Kidney epithelial cell (primary cell): ENCODE results near the gene KCNE3. TPM values are rescaled to one million over a fixed set of nuclear protein-coding genes. Genes with fewer than 3 reads are reported as not detected.
A peak's percentile ranks its signal among the peaks of the same experiment; 100 is the strongest.

Experiments
- DNase-seq: peaks from one replicate; pipeline ENCODE4 v3.0.0-alpha.2; 2010; ENCODE audit warnings: low read depth
- H3K27me3 ChIP-seq: 2 replicates; pipeline ENCODE4 v1.6.0; 2011; ENCODE audit warnings: low read length; ENCODE audit not compliant: control insufficient read depth, insufficient read depth
- H3K36me3 ChIP-seq: 2 replicates; pipeline ENCODE4 v1.5.1; 2011; ENCODE audit warnings: low read length; ENCODE audit not compliant: control insufficient read depth, insufficient read depth
- H3K4me3 ChIP-seq: 2 replicates; pipeline ENCODE4 v1.5.1; 2011; ENCODE audit warnings: low read depth, mild to moderate bottlenecking, control low read depth, low read length
- total RNA-seq: library from RNA; depleted of rRNA; stranded (reverse); fragments of >200 nt; gene quantifications from 2 replicates; pipeline ENCODE4 v1.2.3, GENCODE V29; 2015
- TF ChIP-seq, protein P1 (sequence below): IDR thresholded peaks from 2 replicates; pipeline ENCODE4 v1.5.1; 2011; ENCODE audit warnings: mild to moderate bottlenecking, moderate library complexity, low read length, control low read depth, inconsistent platforms; ENCODE audit not compliant: insufficient read depth, poor library complexity, severe bottlenecking

Gene KCNE3
- total RNA-seq, 1 donor from 2014 or later, result 0.42 TPM

DNA sequence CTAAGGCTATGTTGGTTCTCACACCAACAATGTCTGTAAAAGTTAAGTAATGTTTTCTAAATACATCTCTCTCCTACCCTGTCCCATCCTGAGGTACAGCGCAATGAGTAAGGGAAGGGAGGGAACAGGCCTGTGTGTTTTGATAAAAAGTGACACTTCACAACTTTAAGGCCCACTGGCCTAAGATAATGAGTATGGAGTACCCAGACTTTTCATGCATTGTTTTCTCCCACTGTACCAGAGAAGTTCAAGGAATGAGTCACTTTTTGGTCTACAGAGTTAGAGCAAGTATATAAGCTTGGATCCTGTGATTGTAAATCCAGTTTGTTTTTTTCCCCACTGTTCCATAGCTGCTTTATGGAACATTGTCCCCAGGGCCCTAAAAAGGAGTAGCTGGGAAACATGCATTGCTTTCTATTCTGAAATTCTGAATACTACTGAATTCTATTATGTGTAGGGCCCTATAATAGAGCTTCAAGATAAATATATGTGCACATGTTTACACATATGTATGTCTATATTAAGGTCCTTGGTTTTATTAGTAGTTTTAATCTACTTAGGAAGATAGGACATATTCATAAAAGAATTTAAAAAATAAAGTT lies 29.8 kb downstream of the KCNE3 start:
- H3K27me3 ChIP-seq, result no peaks in the 10 kb centered on the region
- TF ChIP-seq, protein P1, sequence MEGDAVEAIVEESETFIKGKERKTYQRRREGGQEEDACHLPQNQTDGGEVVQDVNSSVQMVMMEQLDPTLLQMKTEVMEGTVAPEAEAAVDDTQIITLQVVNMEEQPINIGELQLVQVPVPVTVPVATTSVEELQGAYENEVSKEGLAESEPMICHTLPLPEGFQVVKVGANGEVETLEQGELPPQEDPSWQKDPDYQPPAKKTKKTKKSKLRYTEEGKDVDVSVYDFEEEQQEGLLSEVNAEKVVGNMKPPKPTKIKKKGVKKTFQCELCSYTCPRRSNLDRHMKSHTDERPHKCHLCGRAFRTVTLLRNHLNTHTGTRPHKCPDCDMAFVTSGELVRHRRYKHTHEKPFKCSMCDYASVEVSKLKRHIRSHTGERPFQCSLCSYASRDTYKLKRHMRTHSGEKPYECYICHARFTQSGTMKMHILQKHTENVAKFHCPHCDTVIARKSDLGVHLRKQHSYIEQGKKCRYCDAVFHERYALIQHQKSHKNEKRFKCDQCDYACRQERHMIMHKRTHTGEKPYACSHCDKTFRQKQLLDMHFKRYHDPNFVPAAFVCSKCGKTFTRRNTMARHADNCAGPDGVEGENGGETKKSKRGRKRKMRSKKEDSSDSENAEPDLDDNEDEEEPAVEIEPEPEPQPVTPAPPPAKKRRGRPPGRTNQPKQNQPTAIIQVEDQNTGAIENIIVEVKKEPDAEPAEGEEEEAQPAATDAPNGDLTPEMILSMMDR, result no peak
- no peaks in the 10 kb centered on the region for H3K36me3 ChIP-seq
- DNase-seq, result no peak
- no peak overlapping the region for H3K4me3 ChIP-seq

DNA sequence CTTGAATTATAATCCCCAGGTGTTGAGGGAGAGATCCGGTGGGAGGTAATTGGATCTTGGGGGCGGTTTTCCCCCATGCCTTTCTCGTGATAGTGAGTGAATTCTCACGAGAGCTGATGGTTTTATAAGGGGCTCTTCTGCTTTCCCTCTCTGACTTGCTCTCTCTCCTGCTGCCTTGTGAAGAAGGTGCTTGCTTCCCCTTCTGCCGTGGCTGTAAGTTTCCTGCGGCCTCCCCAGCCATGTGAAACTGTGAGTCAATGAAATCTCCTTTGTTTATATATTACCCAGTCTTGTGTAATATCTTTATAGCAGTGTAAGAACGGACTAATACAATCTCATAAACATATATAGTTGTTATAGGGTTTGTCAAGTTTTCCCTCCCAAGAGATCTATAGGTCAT lies 32.8 kb downstream of the KCNE3 start:
- no peak overlapping the region for H3K4me3 ChIP-seq
- TF ChIP-seq, protein P1, result no peak
- DNase-seq, result no peak
- H3K27me3 ChIP-seq, result no peaks in the 10 kb centered on the region
- H3K36me3 ChIP-seq, result no peaks in the 10 kb centered on the region

DNA sequence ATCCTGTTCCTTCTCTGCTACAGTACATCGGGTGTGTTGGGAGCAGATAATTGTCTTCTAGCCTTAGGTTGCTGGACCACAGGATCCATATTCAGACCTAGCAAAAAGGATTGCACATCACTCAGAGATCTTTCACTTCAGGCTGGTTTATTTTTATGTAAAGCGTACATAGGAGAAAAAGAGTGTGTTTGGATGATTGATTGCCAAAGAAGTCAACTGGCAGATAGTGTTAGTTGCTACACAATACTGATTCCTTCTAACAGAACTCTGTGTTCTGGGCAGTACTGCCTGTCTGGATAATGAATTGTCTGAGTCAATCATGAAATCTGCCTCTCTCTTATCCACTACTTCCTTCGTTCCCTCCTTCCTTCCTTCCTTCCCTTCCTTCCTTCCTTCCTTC lies 38.1 kb downstream of the KCNE3 start:
- no peaks in the 10 kb centered on the region for H3K36me3 ChIP-seq
- H3K27me3 ChIP-seq, result no peaks in the 10 kb centered on the region
- TF ChIP-seq, protein P1, result no peak
- no peak overlapping the region for H3K4me3 ChIP-seq
- DNase-seq, result no peak

DNA sequence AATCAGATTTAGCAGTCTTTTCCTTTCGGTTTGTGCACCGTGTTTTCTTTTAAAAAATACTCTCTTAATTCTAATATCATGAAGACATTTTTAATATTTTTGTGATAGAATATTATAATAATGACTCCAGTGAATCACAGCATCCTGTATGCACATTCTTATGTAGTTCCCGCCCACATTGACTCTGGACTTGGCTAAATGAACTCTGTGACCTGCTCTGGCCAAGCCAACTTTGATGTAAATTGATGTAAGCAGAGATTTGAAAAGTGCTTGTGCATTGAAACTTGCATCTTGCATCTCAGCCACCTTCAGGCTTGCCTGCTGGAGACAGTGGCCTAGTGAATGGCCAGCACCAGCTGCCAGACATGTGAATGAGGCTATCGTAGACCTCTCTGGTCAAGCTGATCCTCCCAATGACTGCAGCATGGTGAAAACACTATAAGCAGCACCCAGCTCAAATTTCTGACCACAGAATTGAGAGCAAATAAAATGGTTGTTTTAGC lies 39.9 kb downstream of the KCNE3 start:
- TF ChIP-seq, protein P1, result no peak
- Histone ChIP-seq H3K36me3 (no peaks in the 10 kb centered on the region), H3K27me3 (no peaks in the 10 kb centered on the region), H3K4me3 (no peak overlapping the region)
- no peak for DNase-seq

DNA sequence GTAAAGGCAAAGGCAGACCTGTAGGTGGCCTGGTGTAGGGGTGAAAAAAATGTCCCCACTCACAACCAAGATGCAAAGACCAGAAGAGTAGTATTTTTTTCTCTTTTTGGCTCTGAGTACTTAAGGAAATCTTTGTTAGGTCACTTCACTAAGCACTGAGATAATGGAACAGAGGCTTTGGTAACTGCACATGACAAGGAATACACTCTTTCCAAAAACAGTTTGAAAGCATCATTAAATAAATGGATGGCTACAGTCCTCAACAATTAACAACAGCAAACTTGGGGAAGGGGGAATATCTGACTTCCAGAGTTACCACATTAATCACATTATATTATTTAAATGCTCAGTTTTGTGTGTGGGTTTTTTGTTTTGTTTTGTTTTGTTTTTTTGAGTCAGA lies 42.2 kb downstream of the KCNE3 start:
- TF ChIP-seq, protein P1, result no peak
- Histone ChIP-seq H3K27me3 (no peaks in the 10 kb centered on the region), H3K36me3 (no peaks in the 10 kb centered on the region), H3K4me3 (no peak overlapping the region)
- DNase-seq, result no peak

DNA sequence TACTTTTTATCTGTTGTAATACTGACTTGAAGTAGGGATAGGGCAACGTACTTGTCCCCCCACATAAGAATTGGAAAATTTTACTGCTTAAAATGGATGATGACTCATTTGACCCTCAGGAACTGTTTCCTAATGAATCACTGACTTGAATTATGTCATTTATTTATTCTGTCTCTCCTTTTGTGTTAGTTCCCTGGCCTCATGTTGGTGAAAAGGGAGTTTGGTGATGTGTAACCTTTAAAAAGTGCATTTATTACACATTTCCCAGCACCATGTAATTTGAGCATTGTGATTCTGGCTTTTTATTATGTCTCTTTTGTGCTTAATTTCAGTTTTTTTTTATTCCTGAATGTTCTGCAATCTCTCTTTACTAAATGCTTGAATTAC lies 48.8 kb downstream of the KCNE3 start:
- H3K27me3 ChIP-seq, result no peaks in the 10 kb centered on the region
- DNase-seq, result peak; percentile 77
- TF ChIP-seq, protein P1, result no peak
- H3K4me3 ChIP-seq, result no peak overlapping the region
- no peaks in the 10 kb centered on the region for H3K36me3 ChIP-seq
